ENCODE results near the gene IGFL4.

IGFL4 gene

DNA sequence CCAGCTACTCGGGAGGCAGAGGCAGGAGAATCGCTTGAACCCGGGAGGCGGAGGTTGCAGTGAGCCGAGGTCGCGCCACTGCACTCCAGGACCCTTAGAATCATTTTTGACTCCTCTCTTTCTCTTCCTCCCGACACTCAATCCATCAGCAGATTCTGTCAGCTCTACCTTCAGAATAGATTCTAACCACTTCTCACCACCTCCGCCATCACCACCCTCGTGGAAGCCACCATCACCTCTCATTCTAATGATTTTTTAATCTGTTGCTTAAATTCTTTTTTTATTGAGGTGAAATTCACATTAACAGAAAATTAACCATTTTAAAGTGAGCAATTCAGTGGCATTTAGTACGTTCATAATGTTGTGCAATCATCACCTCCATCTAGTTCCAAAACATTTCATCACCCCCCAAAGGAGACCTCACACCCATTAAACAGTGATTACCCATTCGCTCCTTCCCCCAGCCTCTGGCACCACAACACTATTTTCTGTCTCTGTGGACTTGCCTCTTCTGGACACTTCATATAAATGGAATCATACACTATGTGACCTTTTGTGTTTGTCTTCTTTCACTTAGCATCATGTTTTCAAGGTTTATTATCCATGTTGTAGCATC, 50.6 kb downstream of the IGFL4 start:
- H3K4me3 ChIP-seq (ENCODE audit: low read depth in 1 of 2, low read length in 2 of 2): no peak overlapping the region
- H3K27ac ChIP-seq (ENCODE audit: low read length): no peak overlapping the region
- no peak overlapping the region for H2AFZ ChIP-seq (ENCODE audit: low read depth, low read length)
- H3K27me3 ChIP-seq (ENCODE audit: insufficient read depth, low read length, poor library complexity): peaks cover 2% of the 10 kb centered on the region
- DNase-seq (no peak), ATAC-seq (ENCODE audit: insufficient read depth, low read depth) (no peak)
- H3K9me3 ChIP-seq (ENCODE audit: insufficient read depth, low read length, severe bottlenecking): no peaks in the 10 kb centered on the region
- no peaks in the 10 kb centered on the region for H4K20me1 ChIP-seq (ENCODE audit: insufficient read depth, low read length)
- no peaks in the 10 kb centered on the region for H3K36me3 ChIP-seq (ENCODE audit: insufficient read depth, low read length)
- no peaks in the 10 kb centered on the region for H3K79me2 ChIP-seq (ENCODE audit: insufficient read depth, low read length)
- TF ChIP-seq, protein P1, sequence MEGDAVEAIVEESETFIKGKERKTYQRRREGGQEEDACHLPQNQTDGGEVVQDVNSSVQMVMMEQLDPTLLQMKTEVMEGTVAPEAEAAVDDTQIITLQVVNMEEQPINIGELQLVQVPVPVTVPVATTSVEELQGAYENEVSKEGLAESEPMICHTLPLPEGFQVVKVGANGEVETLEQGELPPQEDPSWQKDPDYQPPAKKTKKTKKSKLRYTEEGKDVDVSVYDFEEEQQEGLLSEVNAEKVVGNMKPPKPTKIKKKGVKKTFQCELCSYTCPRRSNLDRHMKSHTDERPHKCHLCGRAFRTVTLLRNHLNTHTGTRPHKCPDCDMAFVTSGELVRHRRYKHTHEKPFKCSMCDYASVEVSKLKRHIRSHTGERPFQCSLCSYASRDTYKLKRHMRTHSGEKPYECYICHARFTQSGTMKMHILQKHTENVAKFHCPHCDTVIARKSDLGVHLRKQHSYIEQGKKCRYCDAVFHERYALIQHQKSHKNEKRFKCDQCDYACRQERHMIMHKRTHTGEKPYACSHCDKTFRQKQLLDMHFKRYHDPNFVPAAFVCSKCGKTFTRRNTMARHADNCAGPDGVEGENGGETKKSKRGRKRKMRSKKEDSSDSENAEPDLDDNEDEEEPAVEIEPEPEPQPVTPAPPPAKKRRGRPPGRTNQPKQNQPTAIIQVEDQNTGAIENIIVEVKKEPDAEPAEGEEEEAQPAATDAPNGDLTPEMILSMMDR (IDR thresholded peaks at IDR 0.05; ENCODE audit: borderline replicate concordance, extremely low read depth, low read length, poor library complexity, severe bottlenecking): no peak
- TF ChIP-seq EZH2 (IDR thresholded peaks at IDR 0.05; ENCODE audit: borderline replicate concordance, low read depth, low read length, severe bottlenecking): no peak
- peaks cover 7% of the 10 kb centered on the region; the same call in 1 of the 2 replicates for H3K4me1 ChIP-seq (ENCODE audit: insufficient read depth, low read length)
- no peak overlapping the region for H3K9ac ChIP-seq (ENCODE audit: low read depth, low read length)
- H3K4me2 ChIP-seq (ENCODE audit: insufficient read depth, low read length): no peak overlapping the region

All from DND-41 (cell line).